PC-3 (cell line): ENCODE results near the gene BAIAP2L2. TPM values are rescaled to one million over a fixed set of nuclear protein-coding genes. Genes with fewer than 3 reads are reported as not detected.
"Not testable (repeated sequence)": the region's sequence is repeated elsewhere in the genome, so short reads cannot be mapped to it uniquely, and the experiment has no call there.

Experiments
- ATAC-seq: fragments of 200-7000 bp; cut with Tn5 transposase; 2 replicates; pipeline ENCODE4 v1.9.1; 2020; ENCODE audit warnings: mild to moderate bottlenecking, moderate library complexity
- BruUV-seq: library from RNA; stranded (reverse); fragments of 400-500 nt; replicated peaks from 2 replicates; lab custom pipeline; 2021; lab: Mats Ljungman, UMichigan
- CTCF ChIA-PET: fragments of 300-600 bp; sonication (Branson Sonifier 250); formaldehyde crosslinking; loops from one replicate; lab custom pipeline; 2022; ENCODE audit warnings: antibody characterized with exemption; lab: Charles Lee
- POLR2A ChIA-PET: fragments of 300-600 bp; sonication (Branson Sonifier 250); formaldehyde crosslinking; loops from one replicate; lab custom pipeline; 2022; ENCODE audit warnings: antibody characterized with exemption; ENCODE audit not compliant: unreplicated experiment; lab: Charles Lee
- DNase-seq: peaks from one replicate; pipeline ENCODE4 v3.0.0-alpha.2; 2015
- H2AFZ ChIP-seq: fragments of 300-600 bp; sonication (generic); 2 replicates; pipeline ENCODE4 v1.6.0; 2016; ENCODE audit warnings: antibody characterized with exemption, low read length
- H3F3A ChIP-seq: fragments of 300-600 bp; sonication (generic); one replicate; pipeline ENCODE4 v1.6.0; 2017; ENCODE audit warnings: antibody characterized with exemption, low read length, control low read depth, mild to moderate bottlenecking; ENCODE audit not compliant: unreplicated experiment
- H3K27ac ChIP-seq: fragments of 300-600 bp; sonication (generic); 2 replicates; pipeline ENCODE4 v1.5.1; 2016; ENCODE audit warnings: mild to moderate bottlenecking, low read length
- H3K27me3 ChIP-seq: fragments of 300-600 bp; sonication (generic); 2 replicates; pipeline ENCODE4 v1.6.1; 2016; ENCODE audit warnings: low read length, mixed read lengths
- H3K36me3 ChIP-seq: fragments of 300-600 bp; sonication (generic); 2 replicates; pipeline ENCODE4 v1.6.1; 2016; ENCODE audit warnings: low read depth, mixed run types, low read length, mixed read lengths
- H3K4me1 ChIP-seq: fragments of 300-600 bp; sonication (generic); 2 replicates; pipeline ENCODE4 v1.5.1; 2016; ENCODE audit warnings: low read length; ENCODE audit not compliant: insufficient read depth
- H3K4me2 ChIP-seq: fragments of 300-600 bp; sonication (generic); 2 replicates; pipeline ENCODE4 v1.6.0; 2016; ENCODE audit warnings: low read length
- H3K4me3 ChIP-seq: fragments of 300-600 bp; sonication (generic); 2 replicates; pipeline ENCODE4 v1.5.1; 2016; ENCODE audit warnings: mild to moderate bottlenecking, low read length, mixed read lengths
- H3K79me2 ChIP-seq: fragments of 300-600 bp; sonication (generic); 2 replicates; pipeline ENCODE4 v1.6.1; 2017; ENCODE audit warnings: low read length, mixed read lengths
- H3K9ac ChIP-seq: fragments of 300-600 bp; sonication (generic); 2 replicates; pipeline ENCODE4 v1.6.0; 2016; ENCODE audit warnings: mild to moderate bottlenecking, low read length
- H3K9me2 ChIP-seq: fragments of 300-600 bp; sonication (generic); replicated peaks from 2 replicates; pipeline ENCODE4 v1.6.1; 2016; ENCODE audit warnings: mixed run types, low read length, mixed read lengths
- H3K9me3 ChIP-seq: fragments of 300-600 bp; sonication (generic); 2 replicates; pipeline ENCODE4 v1.6.1; 2016; ENCODE audit warnings: low read length, mixed read lengths
- H4K20me1 ChIP-seq: fragments of 300-600 bp; sonication (generic); 2 replicates; pipeline ENCODE4 v1.6.1; 2016; ENCODE audit warnings: low read length, mixed read lengths
- CTCF ChIP-seq: fragments of 300-600 bp; sonication (generic); conservative IDR thresholded peaks from 2 replicates; pipeline ENCODE4 v1.5.1; 2017; ENCODE audit warnings: antibody characterized with exemption, low read depth, mild to moderate bottlenecking, low read length
- EZH2 ChIP-seq: fragments of 300-600 bp; sonication (generic); IDR thresholded peaks from one replicate; pipeline ENCODE4 v1.6.1; 2017; ENCODE audit warnings: antibody characterized with exemption, mild to moderate bottlenecking, low read length; ENCODE audit not compliant: unreplicated experiment
- EZH2phosphoT487 ChIP-seq: fragments of 300-600 bp; sonication (generic); IDR thresholded peaks from 2 replicates; pipeline ENCODE4 v1.6.1; 2018; ENCODE audit warnings: mild to moderate bottlenecking, antibody characterized with exemption, low read length, borderline replicate concordance
- intact Hi-C: fragments of 100-400 bp; cut with micrococcal nuclease; formaldehyde crosslinking; loops from 2 replicates; pipeline ENCODE4 v1.9.0; 2023
- total RNA-seq: library from RNA; depleted of rRNA; stranded (reverse); fragments of >200 nt; gene quantifications from 2 replicates; pipeline ENCODE4 v1.2.3, GENCODE V29; 2014

Gene BAIAP2L2
- total RNA-seq, 1 experiment from 2014 or later = 0.80 TPM

GRCh38 chr22:38122616-38123015, 12.1 kb upstream of the BAIAP2L2 start:
- CTCF ChIA-PET = no interaction called here
- intact Hi-C loops = no loop called here
- H3K4me3 ChIP-seq = no peak overlapping the region
- no peaks in the 10 kb centered on the region for H3K27me3 ChIP-seq
- H2AFZ ChIP-seq = no peak overlapping the region
- H3K9ac ChIP-seq = no peak overlapping the region
- TF ChIP-seq CTCF (no peak), EZH2phosphoT487 (no peak), EZH2 (no peak)
- no peaks in the 10 kb centered on the region for H3K79me2 ChIP-seq
- no peak overlapping the region for H3K27ac ChIP-seq
- no peaks in the 10 kb centered on the region for H4K20me1 ChIP-seq
- DNase-seq (no peak), ATAC-seq (no peak)
- H3K4me2 ChIP-seq = no peak overlapping the region
- BruUV-seq = no TSS peak
- no peaks in the 10 kb centered on the region for H3F3A ChIP-seq
- POLR2A ChIA-PET = no interaction called here
- H3K36me3 ChIP-seq = no peaks in the 10 kb centered on the region
- H3K9me2 ChIP-seq = no peaks in the 10 kb centered on the region
- H3K9me3 ChIP-seq = no peaks in the 10 kb centered on the region
- no peaks in the 10 kb centered on the region for H3K4me1 ChIP-seq

GRCh38 chr22:38120359-38121110, 10.1 kb upstream of the BAIAP2L2 start:
- Histone ChIP-seq H3K4me1 (no peaks in the 10 kb centered on the region), H3K4me2 (no peak overlapping the region), H3K27ac (no peak overlapping the region), H3K4me3 (no peak overlapping the region), H2AFZ (no peak overlapping the region), H3F3A (no peaks in the 10 kb centered on the region), H3K9me2 (no peaks in the 10 kb centered on the region), H3K79me2 (no peaks in the 10 kb centered on the region), H3K36me3 (no peaks in the 10 kb centered on the region), H3K27me3 (no peaks in the 10 kb centered on the region), H3K9ac (no peak overlapping the region), H3K9me3 (no peaks in the 10 kb centered on the region), H4K20me1 (no peaks in the 10 kb centered on the region)
- DNase-seq (no peak), ATAC-seq (no peak)
- CTCF ChIA-PET = no interaction called here
- TF ChIP-seq CTCF = no peak
- no peak for TF ChIP-seq EZH2phosphoT487
- TF ChIP-seq EZH2 = no peak
- intact Hi-C loops = no loop called here
- BruUV-seq = no TSS peak
- POLR2A ChIA-PET = no interaction called here

GRCh38 chr22:38118747-38119146, 8.3 kb upstream of the BAIAP2L2 start:
- H3K9me3 ChIP-seq, H3K4me3 ChIP-seq, DNase-seq, H3K36me3 ChIP-seq, H2AFZ ChIP-seq, H3K79me2 ChIP-seq, POLR2A ChIA-PET, H3K4me2 ChIP-seq, H3K27me3 ChIP-seq, H3F3A ChIP-seq, H3K4me1 ChIP-seq, H4K20me1 ChIP-seq, H3K27ac ChIP-seq, H3K9me2 ChIP-seq, CTCF ChIA-PET, H3K9ac ChIP-seq, ATAC-seq, BruUV-seq: not testable (repeated sequence)
- intact Hi-C loops = loop anchor here (10.0 kb wide), 1 partner anchor 96 kb away; no protein-coding TSS in a partner anchor
